Daoy (cell line): ENCODE measurements around the gene ZNF287. TPM values are rescaled to one million over a fixed set of nuclear protein-coding genes. Genes with fewer than 3 reads are reported as not detected.

Source experiments
- DNase-seq: peaks from one replicate; pipeline ENCODE4 v3.0.0-alpha.2; 2015; ENCODE audit warnings: low read depth
- total RNA-seq: library from RNA; depleted of rRNA; stranded (reverse); fragments of >200 nt; shearing (Covaris generic); gene quantifications from 2 replicates; pipeline ENCODE4 v1.2.3, GENCODE V29; 2014; rRNA removed

The ZNF287 gene
- total RNA-seq, 1 experiment from 2014 or later: 6.6 TPM

- peak; percentile 83 for DNase-seq
These were observed 52.4 kb downstream of the ZNF287 start for GRCh38 chr17:16516594-16517051.

GRCh38 chr17:16515933-16516332 lies 53.1 kb downstream of the ZNF287 start:
- DNase-seq: no peak

- DNase-seq: no peak
These were observed 55.1 kb downstream of the ZNF287 start for GRCh38 chr17:16513873-16514272.

GRCh38 chr17:16512011-16512410 lies 57.0 kb downstream of the ZNF287 start:
- no peak for DNase-seq

- no peak for DNase-seq
These were observed 57.4 kb downstream of the ZNF287 start for GRCh38 chr17:16511593-16511992.

- no peak for DNase-seq
These were observed 61.0 kb downstream of the ZNF287 start for GRCh38 chr17:16507918-16508533.

- no peak for DNase-seq
These were observed 62.8 kb downstream of the ZNF287 start for GRCh38 chr17:16506188-16506587.

- DNase-seq: no peak
These were observed 64.0 kb downstream of the ZNF287 start for GRCh38 chr17:16504984-16505383.

Other genes starting within 250 kb of the ZNF287 start
- gene CENPV, start 215.7 kb downstream of the ZNF287 start, total RNA-seq: 121 and 144 TPM in 2 replicates
- 1,877 and 2,346 TPM in 2 replicates for gene UBB, start 188.1 kb downstream of the ZNF287 start, total RNA-seq
- gene TRPV2, start 153.6 kb downstream of the ZNF287 start, total RNA-seq: 0.06 and 2.3 TPM in 2 replicates
- 0.97 and 2.6 TPM in 2 replicates for gene LRRC75A, start 77.0 kb downstream of the ZNF287 start, total RNA-seq
- gene ZNF624, start 84.6 kb upstream of the ZNF287 start, total RNA-seq: 1.8 and 18.0 TPM in 2 replicates
- 1.3 TPM in 2 replicates for gene CCDC144A, start 121.0 kb upstream of the ZNF287 start, total RNA-seq